Activated B cell treated with CpG ODN at 0.5 μM for 24 hours (primary cell): ENCODE results near the gene SPATS2. TPM values are rescaled to one million over a fixed set of nuclear protein-coding genes. Genes with fewer than 3 reads are reported as not detected.

Experiments
- ATAC-seq: fragments of 200-7000 bp; cut with Tn5 transposase; one replicate; pipeline ENCODE4 v1.10.0; 2021; ENCODE audit warnings: low read depth, mild to moderate bottlenecking, moderate library complexity
- CTCF ChIA-PET: fragments of 350-600 bp; sonication (Branson Sonifier 250); formaldehyde crosslinking; loops from one replicate; lab custom pipeline; 2021; ENCODE audit warnings: antibody characterized with exemption; lab: Charles Lee
- POLR2A ChIA-PET: fragments of 350-600 bp; sonication (Branson Sonifier 250); formaldehyde crosslinking; loops from one replicate; lab custom pipeline; 2021; ENCODE audit warnings: antibody characterized with exemption; lab: Charles Lee
- DNase-seq: peaks from one replicate; pipeline ENCODE4 v3.0.0; 2022
- H3K27ac Mint-ChIP-seq: one replicate; pipeline ENCODE4 v1.8.0; 2020; ENCODE audit warnings: mixed read lengths
- H3K27me3 Mint-ChIP-seq: one replicate; pipeline ENCODE4 v1.8.0; 2021; ENCODE audit warnings: mixed read lengths
- H3K36me3 Mint-ChIP-seq: one replicate; pipeline ENCODE4 v1.8.0; 2021; ENCODE audit warnings: low read depth, mixed read lengths
- H3K4me1 Mint-ChIP-seq: one replicate; pipeline ENCODE4 v1.8.0; 2021; ENCODE audit warnings: mixed read lengths
- H3K4me3 Mint-ChIP-seq: one replicate; pipeline ENCODE4 v1.8.0; 2020; ENCODE audit warnings: mild to moderate bottlenecking, mixed read lengths
- H3K9me3 Mint-ChIP-seq: one replicate; pipeline ENCODE4 v1.8.0; 2020; ENCODE audit warnings: mixed read lengths
- CTCF ChIP-seq: fragments of 200-600 bp; IDR thresholded peaks from one replicate; pipeline ENCODE4 v1.8.0; 2022; ENCODE audit warnings: antibody characterized with exemption, mild to moderate bottlenecking
- intact Hi-C: fragments of 100-400 bp; cut with micrococcal nuclease; formaldehyde crosslinking; loops from one replicate; pipeline ENCODE4 v1.15.1; 2024
- total RNA-seq: library from RNA; stranded (reverse); gene quantifications from 2 replicates; pipeline ENCODE4 v1.2.3, GENCODE V29; 2022

The SPATS2 gene
- total RNA-seq, 1 donor from 2014 or later, result 18.9 TPM

GRCh38 chr12:49489154-49489553, 121.9 kb downstream of the SPATS2 start:
- CTCF ChIA-PET, result no interaction called here
- POLR2A ChIA-PET, result no interaction called here
- no peaks in the 10 kb centered on the region for H3K9me3 Mint-ChIP-seq

GRCh38 chr12:49489720-49490119, 122.5 kb downstream of the SPATS2 start:
- Mint-ChIP-seq H3K36me3 (peaks cover 24% of the 10 kb centered on the region), H3K4me3 (no peak overlapping the region), H3K4me1 (no peaks in the 10 kb centered on the region), H3K27ac (no peak overlapping the region), H3K27me3 (no peaks in the 10 kb centered on the region), H3K9me3 (no peaks in the 10 kb centered on the region)
- POLR2A ChIA-PET, result no interaction called here
- intact Hi-C loops, result no loop called here
- no peak for ATAC-seq
- no peak for TF ChIP-seq CTCF
- CTCF ChIA-PET, result no interaction called here
- no peak for DNase-seq

More at GRCh38 chr12:49489154-49489553, 121.9 kb downstream of the SPATS2 start:
- Mint-ChIP-seq H3K4me1 (no peaks in the 10 kb centered on the region), H3K4me3 (no peak overlapping the region), H3K27me3 (no peaks in the 10 kb centered on the region), H3K27ac (no peak overlapping the region), H3K36me3 (peaks cover 24% of the 10 kb centered on the region)
- TF ChIP-seq CTCF, result no peak
- intact Hi-C loops, result no loop called here
- no peak for ATAC-seq
- DNase-seq, result no peak

GRCh38 chr12:49491823-49492222, 124.6 kb downstream of the SPATS2 start:
- no peak overlapping the region for H3K27ac Mint-ChIP-seq
- H3K4me3 Mint-ChIP-seq, result no peak overlapping the region
- POLR2A ChIA-PET, result no interaction called here
- H3K36me3 Mint-ChIP-seq, result peaks cover 30% of the 10 kb centered on the region
- no peak for TF ChIP-seq CTCF
- DNase-seq, result no peak
- intact Hi-C loops, result no loop called here
- no peak for ATAC-seq
- H3K27me3 Mint-ChIP-seq, result no peaks in the 10 kb centered on the region
- no peaks in the 10 kb centered on the region for H3K4me1 Mint-ChIP-seq
- no peaks in the 10 kb centered on the region for H3K9me3 Mint-ChIP-seq
- CTCF ChIA-PET, result no interaction called here

- Mint-ChIP-seq H3K36me3 (peaks cover 34% of the 10 kb centered on the region), H3K4me1 (no peaks in the 10 kb centered on the region), H3K27ac (no peak overlapping the region), H3K9me3 (no peaks in the 10 kb centered on the region), H3K4me3 (no peak overlapping the region), H3K27me3 (no peaks in the 10 kb centered on the region)
- ATAC-seq (no peak), DNase-seq (no peak)
- ChIA-PET CTCF (interaction anchor here (0.7 kb wide), 1 partner anchor 135 kb away, joined by 3 read pairs; no protein-coding TSS in a partner anchor), POLR2A (interaction anchor here (0.6 kb wide), 1 partner anchor 152 kb away, joined by 3 read pairs; no protein-coding TSS in a partner anchor)
- intact Hi-C loops, result no loop called here
- TF ChIP-seq CTCF, result no peak
Measured at GRCh38 chr12:49493900-49494299, 126.6 kb downstream of the SPATS2 start.

GRCh38 chr12:49496417-49497360, 129.4 kb downstream of the SPATS2 start:
- H3K27ac Mint-ChIP-seq, result no peak overlapping the region
- ATAC-seq (no peak), DNase-seq (no peak)
- TF ChIP-seq CTCF, result no peak
- CTCF ChIA-PET, result interaction anchor here (1.3 kb wide), 1 partner anchor 138 kb away, joined by 3 read pairs; no protein-coding TSS in a partner anchor
- no peak overlapping the region for H3K4me3 Mint-ChIP-seq
- H3K36me3 Mint-ChIP-seq, result peaks cover 33% of the 10 kb centered on the region
- no peaks in the 10 kb centered on the region for H3K27me3 Mint-ChIP-seq
- POLR2A ChIA-PET, result interaction anchor here (0.5 kb wide), 1 partner anchor 42 kb away, joined by 3 read pairs; no protein-coding TSS in a partner anchor
- H3K4me1 Mint-ChIP-seq, result peaks cover under 1% of the 10 kb centered on the region
- intact Hi-C loops, result no loop called here
- no peaks in the 10 kb centered on the region for H3K9me3 Mint-ChIP-seq
